GM10847 (cell line): ENCODE measurements around the gene SLC4A8.

Experiments
- POLR2A ChIP-seq: IDR thresholded peaks from 2 replicates; pipeline ENCODE4 v1.6.1; 2011; ENCODE audit not compliant: insufficient read length; ENCODE audit errors: extremely low read depth

The SLC4A8 gene

DNA sequence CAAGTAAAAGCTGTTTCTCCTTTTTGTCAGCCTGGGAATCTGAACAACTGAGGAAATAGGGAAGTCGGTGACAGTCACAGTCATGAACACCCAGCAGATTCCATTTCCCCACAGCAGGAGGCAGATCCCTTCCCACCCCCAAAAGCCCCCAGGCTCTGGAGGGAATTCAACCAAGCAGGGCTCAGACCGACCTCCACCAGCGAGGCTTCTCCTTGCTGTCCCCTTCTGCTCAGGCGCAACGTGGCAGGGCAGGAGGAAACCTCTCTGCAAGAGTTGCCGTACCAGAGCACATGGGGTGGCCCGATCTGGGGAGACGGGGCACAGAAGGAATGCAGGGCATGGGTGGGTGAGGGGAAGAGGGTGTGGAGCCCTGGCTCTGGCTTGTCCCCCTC is 33.7 kb upstream of the SLC4A8 start:
- TF ChIP-seq POLR2A: no peak

DNA sequence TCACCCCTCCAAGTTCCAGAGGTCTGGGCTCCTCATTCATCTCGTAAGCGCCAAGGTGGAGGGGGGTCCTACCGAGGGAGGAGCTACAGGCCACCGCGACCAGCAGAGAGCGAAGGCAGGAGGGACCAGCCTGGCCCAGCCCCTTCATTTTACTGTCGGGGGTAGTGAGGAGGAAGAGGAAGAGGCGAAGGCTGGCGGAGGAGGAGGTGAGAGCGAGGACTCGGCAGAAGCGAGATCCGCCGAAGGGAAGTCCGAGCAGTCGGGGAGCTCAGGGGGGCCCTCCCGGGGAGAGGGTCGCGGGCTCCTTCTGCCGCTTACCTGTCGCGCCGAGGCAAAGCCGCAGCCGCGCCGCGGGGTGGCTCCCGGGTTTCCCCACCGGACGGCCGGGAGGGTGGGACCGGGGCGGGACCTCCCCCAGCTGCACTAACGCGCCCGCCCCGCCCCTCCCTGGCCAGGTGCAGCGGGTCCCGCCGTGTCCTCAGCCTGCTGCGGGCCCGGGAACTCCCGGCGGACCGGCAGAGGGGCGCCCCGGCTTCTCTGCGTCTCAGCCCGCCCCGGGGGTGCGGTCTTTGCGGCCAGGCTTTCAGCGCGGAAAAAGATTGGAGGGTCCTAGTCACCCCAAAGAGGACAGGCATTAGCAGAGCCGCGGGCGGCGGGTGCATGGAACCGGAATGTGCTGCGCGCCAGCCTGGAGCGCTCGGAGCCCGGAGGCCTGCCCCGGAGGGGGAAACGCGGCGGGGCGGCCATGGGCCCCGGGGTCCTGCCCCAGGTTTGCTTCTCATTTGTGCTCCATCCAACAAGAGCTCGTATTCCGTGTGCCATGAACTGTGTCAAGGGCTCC is 33.1 kb upstream of the SLC4A8 start, which contains the start of gene GALNT6:
Gene GALNT6, minus strand, starts transcription at position 124 of the 841 bp plus-strand sequence. CDS start 11,625 bp downstream, outside the sequence.
- peak; percentile 56 for TF ChIP-seq POLR2A

DNA sequence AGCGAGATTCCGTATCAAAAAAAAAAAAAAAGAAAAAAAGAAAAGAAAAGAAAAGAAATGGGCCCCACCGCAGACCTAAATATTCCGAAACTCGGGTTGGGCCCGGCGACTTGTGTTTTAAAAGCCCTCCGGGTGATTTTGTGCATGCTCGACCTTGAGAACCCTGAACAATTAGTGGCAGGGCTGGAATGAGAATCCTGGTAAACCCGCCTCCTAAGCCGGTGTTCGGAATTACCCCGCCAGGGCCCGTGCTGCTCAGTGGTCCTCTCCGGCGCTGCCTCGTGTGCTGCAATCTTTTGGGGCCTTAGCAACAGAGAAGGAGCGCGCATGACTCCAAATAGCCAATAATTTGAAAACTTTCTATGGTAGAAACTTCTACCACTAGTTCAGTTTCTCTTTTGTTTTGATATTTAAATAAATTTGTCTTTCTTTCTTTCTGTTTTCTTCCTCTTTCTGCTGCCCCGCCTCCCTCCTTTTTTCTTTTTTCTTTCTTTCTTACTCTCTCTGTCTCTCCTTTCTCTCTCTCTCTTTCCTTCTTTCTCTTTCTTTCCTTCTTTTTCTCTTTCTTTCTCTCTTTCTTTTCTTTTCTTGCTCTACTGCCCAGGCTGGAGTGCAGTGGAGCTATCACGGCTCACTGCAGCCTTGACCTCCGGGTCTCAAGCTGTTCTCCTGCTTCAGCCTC is 31.9 kb upstream of the SLC4A8 start:
- TF ChIP-seq POLR2A: peak; percentile 30

DNA sequence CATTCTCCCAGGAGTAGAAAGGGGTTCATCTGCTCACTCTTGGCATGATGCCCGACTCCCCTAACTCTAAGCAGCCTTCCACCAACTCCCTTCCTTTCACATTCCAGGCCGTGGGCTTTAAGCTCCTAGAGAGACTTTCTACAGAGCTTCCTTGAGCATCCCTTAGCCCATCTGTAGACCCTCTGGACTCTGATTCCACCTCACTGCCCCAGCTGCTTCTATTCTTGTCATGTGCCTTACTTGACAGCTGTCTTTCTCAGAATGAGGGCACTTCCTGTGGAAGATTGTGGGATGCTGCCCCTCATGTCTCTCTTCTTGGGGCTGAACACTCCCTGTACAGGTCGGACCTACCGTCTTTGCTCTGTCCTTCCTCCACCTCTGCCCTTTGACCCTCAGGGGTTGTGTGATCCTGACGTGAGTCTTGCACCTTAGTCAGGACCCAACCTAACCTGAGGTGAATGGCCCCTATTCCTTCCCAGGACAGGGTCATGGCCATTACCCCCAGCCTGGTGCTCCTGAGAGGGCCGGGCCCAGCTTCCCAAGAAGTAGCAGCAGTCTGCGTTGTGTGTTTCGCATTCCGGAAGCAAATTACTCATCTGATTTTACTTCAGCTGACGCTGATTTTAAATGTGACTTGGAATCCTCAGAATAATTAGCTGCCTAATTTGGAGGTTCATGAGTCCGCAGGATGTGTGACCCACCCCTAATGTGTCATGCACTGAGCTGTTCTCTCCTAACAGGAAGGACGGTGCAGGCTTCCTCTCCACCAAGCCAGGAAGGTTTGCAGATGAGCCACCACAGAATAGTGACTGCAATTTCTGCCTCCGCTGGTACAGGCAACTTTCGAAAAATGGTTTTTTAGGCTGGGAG is 30.7 kb upstream of the SLC4A8 start:
- no peak for TF ChIP-seq POLR2A

- TF ChIP-seq POLR2A: no peak
These were observed 29.1 kb upstream of the SLC4A8 start for GRCh38 chr12:51395283-51396230.

DNA sequence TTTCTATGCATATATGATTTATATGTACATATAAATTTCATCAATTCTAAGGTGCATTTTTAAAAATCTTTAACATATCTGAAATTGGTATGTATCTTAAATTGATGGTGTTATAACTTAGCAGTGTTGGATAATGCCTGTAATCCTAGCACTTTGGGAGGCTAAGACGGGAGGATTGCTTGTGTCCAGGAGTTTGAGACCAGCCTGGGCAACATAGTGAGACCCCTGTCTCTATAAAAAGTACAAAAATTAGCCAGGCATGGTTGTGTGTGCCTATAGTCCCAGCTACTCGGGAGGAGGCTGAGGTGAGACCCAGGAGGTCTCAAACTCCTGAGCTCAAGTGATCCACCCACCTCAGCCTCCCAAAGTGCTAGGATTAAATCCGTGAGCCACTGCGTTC is 27.0 kb upstream of the SLC4A8 start:
- TF ChIP-seq POLR2A: no peak

GRCh38 chr12:51399891-51400290 is 24.7 kb upstream of the SLC4A8 start:
- no peak for TF ChIP-seq POLR2A

DNA sequence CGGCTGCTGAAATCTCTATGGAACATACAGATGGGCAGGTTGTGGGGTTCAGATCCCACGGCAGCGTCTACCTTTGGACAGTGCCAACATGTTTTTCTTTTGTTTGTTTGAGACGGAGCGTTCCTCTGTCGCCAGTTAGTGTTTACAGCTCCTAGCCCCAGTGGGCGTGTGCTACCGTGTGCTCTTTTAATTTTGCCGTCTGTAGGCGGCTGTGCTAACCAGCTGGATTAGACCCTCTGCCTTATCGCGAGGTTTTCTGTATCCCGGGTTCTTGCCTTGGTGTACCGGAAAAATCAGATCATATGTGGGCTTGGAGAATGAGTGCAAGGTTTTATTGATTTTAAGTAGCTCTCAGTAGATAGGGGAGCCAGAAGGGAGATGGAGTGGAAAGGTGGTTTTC is 23.6 kb upstream of the SLC4A8 start:
- TF ChIP-seq POLR2A: no peak

DNA sequence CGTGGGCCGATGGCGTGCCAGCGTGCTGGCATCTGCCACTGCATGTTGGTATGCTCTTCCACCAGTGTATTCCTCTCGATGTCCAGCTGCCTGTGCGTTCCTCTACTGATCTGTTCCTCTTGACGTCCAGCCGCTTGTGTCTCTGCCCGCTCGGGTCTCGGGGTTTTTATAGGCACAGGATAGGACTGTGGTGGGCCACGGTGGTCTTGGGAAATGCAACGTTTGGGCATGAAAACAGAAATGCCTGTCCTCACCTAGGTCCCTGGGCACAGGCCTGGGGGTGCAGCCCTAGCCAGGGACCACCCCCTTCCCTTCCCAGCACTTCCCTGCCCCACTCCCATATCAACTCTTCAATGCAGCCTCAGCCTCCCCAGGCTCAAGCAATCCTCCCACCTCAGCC is 23.1 kb upstream of the SLC4A8 start:
- TF ChIP-seq POLR2A: no peak

DNA sequence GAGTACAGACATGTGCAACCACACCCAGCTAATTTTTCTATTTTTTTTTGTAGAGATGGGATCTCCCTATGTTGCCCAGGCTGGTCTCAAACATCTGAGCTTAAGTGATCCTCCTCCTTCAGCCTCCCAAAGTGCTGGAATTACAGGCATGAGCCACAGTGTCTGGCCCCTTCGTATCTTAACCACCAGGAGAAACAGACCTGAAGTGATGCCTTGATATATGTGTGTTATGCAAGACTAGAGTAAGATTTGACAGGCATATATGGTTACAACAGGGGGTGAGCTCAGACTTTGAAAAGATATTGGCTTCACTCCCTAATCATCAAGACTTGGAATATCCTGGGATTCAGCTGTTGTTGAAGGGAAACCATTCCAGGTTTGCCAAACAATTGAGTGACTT is 22.7 kb upstream of the SLC4A8 start:
- no peak for TF ChIP-seq POLR2A

- no peak for TF ChIP-seq POLR2A
These were observed 21.5 kb upstream of the SLC4A8 start for GRCh38 chr12:51403159-51403558.

- no peak for TF ChIP-seq POLR2A
These were observed 20.9 kb upstream of the SLC4A8 start for GRCh38 chr12:51403681-51404136.

DNA sequence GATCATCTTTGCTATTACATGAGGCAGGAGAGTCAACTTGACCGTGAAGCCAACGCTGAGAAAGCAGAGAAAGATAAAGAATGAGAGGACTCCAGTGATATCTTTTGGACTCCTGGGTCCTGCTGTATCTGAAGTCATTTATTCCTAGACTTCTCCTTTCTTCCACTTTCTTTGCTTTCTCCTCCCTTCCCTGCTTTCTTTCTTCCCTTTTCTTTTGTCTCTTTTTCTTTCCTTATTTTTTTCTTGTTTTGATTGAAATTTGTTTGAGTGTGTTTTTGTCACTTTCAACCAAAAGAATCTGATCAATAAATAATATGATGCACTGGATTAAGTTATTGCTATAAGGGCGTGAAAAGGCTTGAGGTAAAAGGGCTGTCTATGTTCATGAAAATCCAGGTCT is 20.0 kb upstream of the SLC4A8 start:
- TF ChIP-seq POLR2A: no peak

GRCh38 chr12:51405801-51406207 is 18.8 kb upstream of the SLC4A8 start:
- no peak for TF ChIP-seq POLR2A
